B cell (primary cell): Measurements from ENCODE around the gene KRTAP10-3. TPM values are rescaled to one million over a fixed set of nuclear protein-coding genes. Genes with fewer than 3 reads are reported as not detected.

Experiments used
- ATAC-seq: fragments of 200-7000 bp; cut with Tn5 transposase; one replicate; pipeline ENCODE4 v1.10.0; 2021; ENCODE audit warnings: low read depth, mild to moderate bottlenecking, moderate number of reproducible peaks, moderate library complexity
- CTCF ChIA-PET: fragments of 350-600 bp; sonication (Branson Sonifier 250); formaldehyde crosslinking; loops from one replicate; lab custom pipeline; 2021; ENCODE audit warnings: antibody characterized with exemption, inconsistent platforms; lab: Charles Lee
- POLR2A ChIA-PET: fragments of 350-600 bp; sonication (Branson Sonifier 250); formaldehyde crosslinking; loops from one replicate; lab custom pipeline; 2021; ENCODE audit warnings: antibody characterized with exemption; lab: Charles Lee
- DNase-seq: peaks from one replicate; pipeline ENCODE4 v3.0.0; 2013
- H2AFZ ChIP-seq: 2 replicates; pipeline ENCODE4 v1.6.1; 2012; ENCODE audit warnings: mild to moderate bottlenecking, low read depth, low read length; ENCODE audit not compliant: insufficient read depth, poor library complexity, severe bottlenecking
- H3K27ac ChIP-seq, 2 donors: 1 replicate in 1 of 2; 2 replicates in 1 of 2; pipeline ENCODE4 v1.5.1; 2012 to 2013; ENCODE audit warnings: low read length in 2 of 2, mild to moderate bottlenecking in 2 of 2, moderate library complexity in 1 of 2
- H3K27me3 ChIP-seq, 4 experiments: fragments of 200-600 bp in 1 of 4; sonication (generic) in 1 of 4; replicated peaks in 1 of 4; 1 replicate in 2 of 4; 2 replicates in 2 of 4; pipeline versions ENCODE4 v1.6.1 to v1.7.0; 2013 to 2016; ENCODE audit warnings: low read length in 3 of 4, mild to moderate bottlenecking in 2 of 4, mixed read lengths in 1 of 4, moderate library complexity in 1 of 4; ENCODE audit not compliant: insufficient read depth in 4 of 4, control insufficient read depth in 3 of 4; ENCODE audit errors: control extremely low read depth in 1 of 4
- H3K36me3 ChIP-seq, 2 experiments: replicated peaks in 1 of 2; 1 replicate in 1 of 2; 2 replicates in 1 of 2; pipeline versions ENCODE4 v1.6.1 to v1.7.1; 2013; ENCODE audit warnings: low read length in 1 of 2; ENCODE audit not compliant: insufficient read depth in 2 of 2, control insufficient read depth in 1 of 2; ENCODE audit errors: control extremely low read depth in 1 of 2, extremely low read depth in 1 of 2
- H3K4me1 ChIP-seq, 2 donors: fragments of 200-600 bp in 1 of 2; sonication (generic) in 1 of 2; 1 replicate in 1 of 2; 2 replicates in 1 of 2; pipeline versions ENCODE4 v1.5.1 to v1.6.1; 2013 to 2017; ENCODE audit warnings: low read length in 2 of 2; ENCODE audit not compliant: control insufficient read depth in 2 of 2, insufficient read depth in 2 of 2
- H3K4me2 ChIP-seq: replicated peaks from 2 replicates; pipeline ENCODE3; 2012; ENCODE audit warnings: mild to moderate bottlenecking, low read depth, low read length; ENCODE audit not compliant: poor library complexity, severe bottlenecking
- H3K4me3 ChIP-seq, 5 experiments: fragments of 200-600 bp in 1 of 5; sonication (generic) in 1 of 5; 1 replicate in 3 of 5; 2 replicates in 2 of 5; pipeline versions ENCODE4 v1.5.1 to v1.7.0; 2011 to 2016; ENCODE audit warnings: low read length in 4 of 5, mild to moderate bottlenecking in 4 of 5, low read depth in 2 of 5, control low read depth in 1 of 5, moderate library complexity in 1 of 5; ENCODE audit not compliant: insufficient read depth in 1 of 5; ENCODE audit errors: control extremely low read depth in 1 of 5, extremely low read depth in 1 of 5
- H3K79me2 ChIP-seq: fragments of 200-600 bp; sonication (generic); one replicate; pipeline ENCODE4 v1.6.0; 2016; ENCODE audit warnings: low read length; ENCODE audit not compliant: control insufficient read depth, insufficient read depth
- H3K9ac ChIP-seq: fragments of 200-600 bp; sonication (generic); 2 replicates; pipeline ENCODE4 v1.6.1; 2017; ENCODE audit warnings: mild to moderate bottlenecking, low read length, moderate library complexity
- H3K9me3 ChIP-seq, 3 donors: one replicate each; pipeline versions ENCODE4 v1.6.1 to v1.7.1; 2013; ENCODE audit warnings: low read length in 2 of 3; ENCODE audit not compliant: control insufficient read depth in 2 of 3, insufficient read depth in 1 of 3; ENCODE audit errors: control extremely low read depth in 1 of 3
- H4K20me1 ChIP-seq: 2 replicates; pipeline ENCODE4 v1.6.0; 2012; ENCODE audit warnings: mild to moderate bottlenecking, low read length; ENCODE audit not compliant: insufficient read depth, control insufficient read depth, poor library complexity, severe bottlenecking
- H3K27ac Mint-ChIP-seq: one replicate; pipeline ENCODE4 v1.8.0; 2021; ENCODE audit warnings: mixed read lengths
- H3K27me3 Mint-ChIP-seq: one replicate; pipeline ENCODE4 v1.8.0; 2021; ENCODE audit warnings: mixed read lengths
- H3K4me1 Mint-ChIP-seq: one replicate; pipeline ENCODE4 v1.8.0; 2021; ENCODE audit warnings: mixed read lengths
- H3K4me3 Mint-ChIP-seq: one replicate; pipeline ENCODE4 v1.8.0; 2021; ENCODE audit warnings: mixed read lengths
- H3K9me3 Mint-ChIP-seq: one replicate; pipeline ENCODE4 v1.8.0; 2022; ENCODE audit warnings: mixed read lengths; ENCODE audit not compliant: insufficient read depth
- CTCF ChIP-seq: fragments of 200-600 bp; IDR thresholded peaks from one replicate; pipeline ENCODE4 v1.8.0; 2022; ENCODE audit warnings: antibody characterized with exemption, mild to moderate bottlenecking
- EZH2 ChIP-seq: IDR thresholded peaks from 2 replicates; pipeline ENCODE4 v1.6.1; 2012; ENCODE audit warnings: borderline replicate concordance, low read depth, mild to moderate bottlenecking, moderate library complexity, low read length; ENCODE audit not compliant: insufficient read depth, poor library complexity, severe bottlenecking
- WGBS: methylation state at CpG from one replicate; pipeline ENCODE4 v1.1.5; 2013; ENCODE audit warnings: missing lambda C conversion rate; ENCODE audit not compliant: insufficient coverage; 5-methylcytosine and 5-hydroxymethylcytosine counted together
- intact Hi-C: fragments of 100-400 bp; cut with micrococcal nuclease; formaldehyde crosslinking; loops from one replicate; pipeline ENCODE4 v1.10.0; 2022
- polyA plus RNA-seq: library from polyadenylated mRNA; depleted of rRNA; stranded (reverse); fragments of >200 nt; gene quantifications from 2 replicates; pipeline ENCODE4 v1.2.3, GENCODE V29; 2012
- total RNA-seq, 2 donors: library from RNA; stranded (reverse); fragments of 120-200 nt in 1 of 2; gene quantifications; 1 replicate in 1 of 2; 2 replicates in 1 of 2; pipeline versions ENCODE4 v1.2.3 to v1.2.4, GENCODE V29; 2013 to 2022

Gene KRTAP10-3
- total and polyA plus RNA-seq, 2 donors (not counting 1 experiment from before 2014, with no cell fraction given), result 0.40 TPM; not detected in 1

DNA sequence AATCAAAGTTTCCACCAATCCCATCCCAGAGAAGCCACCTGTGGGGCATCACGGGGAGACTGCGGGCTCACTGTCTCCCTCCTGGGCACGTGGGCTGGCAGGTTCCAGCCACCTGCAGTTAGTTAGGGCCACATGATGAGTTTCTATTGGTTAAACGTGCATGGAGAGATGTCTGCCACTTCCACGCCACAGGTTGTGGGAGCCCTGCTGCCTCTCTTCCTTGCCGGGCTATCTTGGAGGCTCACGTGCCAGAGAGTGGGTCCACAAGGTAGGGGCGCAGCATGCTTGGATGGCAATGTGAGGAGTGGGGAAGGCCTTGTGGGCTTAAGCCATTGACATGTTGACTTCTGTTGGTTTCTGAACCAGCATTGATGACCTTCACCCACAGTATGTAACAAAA, 45.3 kb upstream of the KRTAP10-3 start:
- Mint-ChIP-seq H3K27me3 (peaks cover 44% of the 10 kb centered on the region), H3K4me3 (no peak overlapping the region), H3K4me1 (no peaks in the 10 kb centered on the region), H3K9me3 (peaks cover 6% of the 10 kb centered on the region), H3K27ac (no peak overlapping the region)
- H2AFZ ChIP-seq, result no peak overlapping the region
- H3K4me3 ChIP-seq, result no peak overlapping the region
- ATAC-seq, result no peak
- peaks cover under 1 to 18% (median 1%) of the 10 kb centered on the region in 3 donors for H3K9me3 ChIP-seq
- no peak overlapping the region for H3K9ac ChIP-seq
- no peak overlapping the region for H3K4me2 ChIP-seq
- H3K4me1 ChIP-seq, result no peaks in the 10 kb centered on the region
- no peak overlapping the region for H3K27ac ChIP-seq
- WGBS, result 91% methylated on average over 5 of the region's 8 CpGs
- no peaks in the 10 kb centered on the region for H3K36me3 ChIP-seq
- H3K79me2 ChIP-seq, result no peaks in the 10 kb centered on the region
- no peaks in the 10 kb centered on the region for H4K20me1 ChIP-seq
- DNase-seq, result no peak
- intact Hi-C loops, result no loop called here
- ChIA-PET CTCF (no interaction called here), POLR2A (no interaction called here)
- no peak for TF ChIP-seq EZH2
- TF ChIP-seq CTCF, result no peak
- peaks cover 0 to 10% (median 3%) of the 10 kb centered on the region in 4 experiments for H3K27me3 ChIP-seq

DNA sequence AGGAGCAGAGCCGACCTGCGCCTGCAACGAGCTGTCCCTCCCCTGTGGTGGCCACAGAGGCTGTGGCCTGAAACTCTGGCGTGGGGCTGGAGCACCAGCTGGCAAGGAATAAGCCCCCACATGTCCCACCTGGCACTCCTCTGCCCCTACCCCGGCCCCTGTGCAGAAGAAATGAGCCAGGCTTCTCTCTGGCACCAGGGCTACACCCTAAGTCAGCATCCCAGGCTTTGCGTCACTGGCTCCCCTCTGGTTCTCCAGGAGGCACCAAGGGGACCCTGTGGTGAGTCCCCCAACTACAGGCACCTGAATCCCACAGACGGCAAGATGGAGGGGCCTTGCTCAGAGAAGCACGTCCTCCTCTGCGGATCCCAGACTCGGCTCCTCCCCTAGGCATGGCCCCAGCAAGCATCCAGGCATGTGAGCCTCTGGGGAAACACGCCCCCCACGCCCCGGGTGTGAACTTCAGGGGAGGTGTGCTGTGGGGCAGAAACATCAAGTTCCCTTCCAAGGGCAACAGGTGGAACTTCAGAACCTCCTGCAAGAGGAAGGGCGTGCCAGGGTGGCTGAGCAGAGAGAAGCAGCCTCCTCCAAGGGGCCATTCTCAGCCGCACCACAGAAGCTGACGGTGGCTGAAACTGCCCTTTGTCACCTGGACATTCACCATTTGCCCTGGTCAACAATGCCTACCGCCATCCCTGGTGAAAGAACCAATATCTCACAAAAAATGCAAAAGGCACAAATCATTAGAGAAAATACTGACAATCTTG, 44.7 kb upstream of the KRTAP10-3 start:
- DNase-seq (no peak), ATAC-seq (no peak)
- no peak overlapping the region for H2AFZ ChIP-seq
- H3K79me2 ChIP-seq, result no peaks in the 10 kb centered on the region
- H3K9me3 Mint-ChIP-seq, result peaks cover 9% of the 10 kb centered on the region
- H3K4me3 ChIP-seq, result no peak overlapping the region
- peaks cover 49% of the 10 kb centered on the region for H3K27me3 Mint-ChIP-seq
- no peak overlapping the region for H3K27ac ChIP-seq
- no peaks in the 10 kb centered on the region for H3K4me1 ChIP-seq
- H3K9ac ChIP-seq, result no peak overlapping the region
- TF ChIP-seq CTCF (no peak), EZH2 (no peak)
- H3K36me3 ChIP-seq, result no peaks in the 10 kb centered on the region
- intact Hi-C loops, result no loop called here
- H3K27me3 ChIP-seq, result peaks cover 0 to 10% (median 3%) of the 10 kb centered on the region in 4 experiments
- WGBS, result 69% methylated on average over 11 of the region's 17 CpGs
- ChIA-PET POLR2A (no interaction called here), CTCF (no interaction called here)
- H3K27ac Mint-ChIP-seq, result no peak overlapping the region
- H3K4me2 ChIP-seq, result no peak overlapping the region
- no peaks in the 10 kb centered on the region for H3K4me1 Mint-ChIP-seq
- H4K20me1 ChIP-seq, result no peaks in the 10 kb centered on the region
- H3K4me3 Mint-ChIP-seq, result no peak overlapping the region
- peaks cover 0 to 19% (median 3%) of the 10 kb centered on the region in 3 donors for H3K9me3 ChIP-seq
